GM21619 (cell line): Measurements from ENCODE around the gene OR5F1.

Experiments
- ATAC-seq: cut with Tn5 transposase; IDR thresholded peaks from one replicate; pipeline ENCODE4 v1.9.1; 2021; ENCODE audit not compliant: unreplicated experiment

Gene OR5F1

DNA sequence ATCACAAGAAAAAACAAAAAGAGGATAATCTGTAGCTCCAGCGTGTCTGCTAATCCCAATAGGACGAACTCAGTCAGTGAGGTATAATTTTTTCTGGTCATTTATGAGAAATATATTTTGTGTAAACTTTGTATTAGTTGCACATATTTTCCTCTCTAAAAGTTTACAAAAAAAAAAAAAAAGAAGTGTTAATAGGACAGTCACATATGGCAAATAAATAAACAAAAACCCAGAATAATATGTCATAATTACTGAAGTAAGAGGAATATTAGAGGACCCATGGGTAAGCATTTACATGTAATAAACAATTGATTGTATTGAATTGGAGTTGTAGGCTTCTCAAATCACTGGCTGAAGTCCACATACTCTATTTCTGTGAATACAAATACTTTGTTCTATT lies at the start of gene OR5F1:
Gene OR5F1, minus strand, starts transcription at position 101 of the 400 bp plus-strand sequence. Its CDS starts 0 bp downstream, at position 101.
- ATAC-seq = no peak

DNA sequence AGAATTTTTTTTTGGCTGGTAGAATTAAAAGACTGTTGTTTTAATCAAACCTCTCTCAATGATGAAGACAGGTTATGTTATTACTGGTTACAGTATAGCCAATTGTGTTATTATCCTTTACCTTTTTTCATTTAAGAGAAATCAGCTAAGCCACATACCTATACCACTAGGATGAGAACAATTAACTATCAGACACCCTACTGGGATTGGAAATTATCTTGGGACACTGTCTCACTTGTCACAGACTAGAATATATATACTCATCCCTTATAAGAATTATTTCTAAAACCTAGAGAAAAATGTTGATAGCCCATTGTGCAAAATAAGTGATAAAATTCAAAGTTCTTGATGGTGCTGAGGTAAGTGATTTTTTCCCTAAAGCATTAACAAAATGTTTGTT lies 32.9 kb upstream of the OR5F1 start, which contains the start of gene OR5AS1:
Gene OR5AS1, plus strand, starts transcription at position 301 of the 400 bp plus-strand sequence. CDS start 2,765 bp downstream, outside the sequence.
- ATAC-seq = no peak

- ATAC-seq = no peak
These were observed 19.4 kb upstream of the OR5F1 start for GRCh38 chr11:56013805-56014204.

DNA sequence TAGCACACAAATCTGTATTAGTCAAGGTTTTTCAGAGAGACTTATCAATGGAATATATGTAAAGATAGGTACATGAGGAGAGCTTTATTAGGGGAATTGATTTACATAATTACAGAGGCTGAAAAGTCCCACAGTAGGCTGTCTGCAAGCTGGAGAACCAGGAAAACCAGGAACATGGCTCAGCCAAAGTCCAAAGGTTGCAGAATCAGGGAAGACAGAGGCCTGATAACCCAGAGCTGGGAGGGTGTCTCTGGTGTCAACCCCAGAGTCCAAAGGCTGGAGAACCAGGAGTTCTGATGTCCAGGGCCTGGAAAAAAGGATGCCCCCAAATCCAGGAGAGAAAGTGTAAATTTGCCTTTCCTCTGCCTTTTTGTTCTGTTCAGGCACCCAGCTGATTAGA lies 16.3 kb upstream of the OR5F1 start:
- ATAC-seq = no peak

GRCh38 chr11:55970935-55971334 lies 23.5 kb downstream of the OR5F1 start:
- no peak for ATAC-seq

DNA sequence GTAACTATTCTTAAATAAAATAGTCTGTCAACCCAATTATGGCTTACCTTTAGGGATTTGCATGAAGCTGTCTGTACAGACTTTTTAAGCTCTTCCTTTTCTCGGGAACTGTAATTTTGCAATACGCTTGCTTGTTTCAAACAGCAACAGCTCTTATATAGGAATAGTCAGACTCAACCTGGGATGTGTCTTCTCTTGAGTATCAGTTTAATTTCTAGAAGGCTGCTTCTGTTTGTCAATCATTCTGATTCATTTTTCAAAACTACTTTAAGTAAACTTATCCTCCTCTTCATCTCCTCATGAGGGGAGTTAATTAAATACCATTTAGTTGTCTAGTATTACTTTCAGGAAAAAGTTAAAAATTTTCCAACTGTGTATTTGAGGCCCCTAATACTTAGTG lies 24.6 kb downstream of the OR5F1 start, which contains the start of gene OR10AG1:
Gene OR10AG1, minus strand, starts transcription at position 101 of the 400 bp plus-strand sequence. Its CDS starts 38 bp downstream, at position 63.
- ATAC-seq = no peak

DNA sequence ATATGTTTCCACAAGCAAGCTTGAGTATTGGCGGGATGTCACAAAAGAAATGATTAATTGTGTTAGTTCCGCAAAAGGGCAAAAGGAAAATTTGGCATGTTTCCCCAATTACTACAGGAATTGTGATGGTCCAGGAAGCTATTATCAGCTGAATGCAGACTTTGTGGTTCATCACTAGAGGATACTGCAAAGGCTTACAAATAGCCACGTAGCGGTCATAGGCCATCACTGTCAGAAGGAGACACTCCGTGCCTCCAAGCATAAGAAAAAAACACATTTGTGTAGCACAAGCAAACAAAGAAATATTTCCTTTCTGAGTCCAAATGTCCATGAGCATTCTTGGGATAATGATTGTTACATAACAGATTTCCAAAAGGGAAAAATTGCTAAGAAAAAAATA lies 26.5 kb downstream of the OR5F1 start:
- no peak for ATAC-seq

- no peak for ATAC-seq
These were observed 28.0 kb downstream of the OR5F1 start for GRCh38 chr11:55966391-55966790.

DNA sequence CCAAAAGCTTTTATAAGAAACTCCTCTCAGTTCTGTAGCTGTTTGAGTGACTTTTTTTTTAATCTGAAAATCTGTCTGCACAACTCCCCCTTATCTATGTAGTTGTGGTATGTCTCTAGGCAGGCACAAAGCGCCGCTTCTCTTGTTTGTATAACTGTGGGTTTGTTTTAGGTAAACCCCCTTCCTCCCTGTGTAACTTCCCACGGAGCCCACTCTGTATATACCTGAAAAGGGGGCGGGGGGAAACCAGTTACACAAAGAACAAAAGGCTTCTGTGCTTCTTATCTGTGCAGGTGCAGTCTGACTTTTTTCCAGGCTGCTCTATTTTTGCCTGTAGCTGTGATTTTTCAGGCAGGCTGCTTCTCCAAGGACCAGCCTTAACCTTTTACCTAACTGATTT lies 37.9 kb downstream of the OR5F1 start:
- no peak for ATAC-seq

- no peak for ATAC-seq
These were observed 45.1 kb downstream of the OR5F1 start for GRCh38 chr11:55949330-55949729.
